Brain microvascular endothelial cell (primary cell): ENCODE measurements around the gene MAZ.
"Not testable (repeated sequence)": the region's sequence is repeated elsewhere in the genome, so short reads cannot be mapped to it uniquely, and the experiment has no call there.

Experiments used
- DNase-seq: peaks from one replicate; pipeline ENCODE4 v3.0.0-alpha.2; 2020
- H3K27ac ChIP-seq: fragments of 250-450 bp; sonication (Bioruptor Pico); 2 replicates; pipeline ENCODE4 v1.5.1; 2020; ENCODE audit warnings: mild to moderate bottlenecking, moderate library complexity
- H3K27me3 ChIP-seq: fragments of 250-450 bp; sonication (Bioruptor Pico); replicated peaks from 2 replicates; pipeline ENCODE4 v1.5.1; 2020; ENCODE audit warnings: mild to moderate bottlenecking
- H3K36me3 ChIP-seq: fragments of 250-450 bp; sonication (Bioruptor Pico); replicated peaks from 2 replicates; pipeline ENCODE4 v1.5.1; 2020; ENCODE audit warnings: mild to moderate bottlenecking
- H3K4me3 ChIP-seq: 2 replicates; pipeline ENCODE4 v1.5.1; 2011; ENCODE audit warnings: low read depth, mild to moderate bottlenecking, control low read depth, low read length, moderate library complexity
- CTCF ChIP-seq: IDR thresholded peaks from 2 replicates; pipeline ENCODE4 v1.5.1; 2011; ENCODE audit warnings: low read depth, mild to moderate bottlenecking, moderate library complexity, low read length, control low read depth, inconsistent platforms; ENCODE audit errors: missing control alignments
- in situ Hi-C: cut with HindIII; loops from 2 replicates; pipeline ENCODE4 v1.10.0; 2017; ENCODE audit warnings: low sequenced_read_pairs, low pct_ligation_motif_present

The MAZ gene

DNA sequence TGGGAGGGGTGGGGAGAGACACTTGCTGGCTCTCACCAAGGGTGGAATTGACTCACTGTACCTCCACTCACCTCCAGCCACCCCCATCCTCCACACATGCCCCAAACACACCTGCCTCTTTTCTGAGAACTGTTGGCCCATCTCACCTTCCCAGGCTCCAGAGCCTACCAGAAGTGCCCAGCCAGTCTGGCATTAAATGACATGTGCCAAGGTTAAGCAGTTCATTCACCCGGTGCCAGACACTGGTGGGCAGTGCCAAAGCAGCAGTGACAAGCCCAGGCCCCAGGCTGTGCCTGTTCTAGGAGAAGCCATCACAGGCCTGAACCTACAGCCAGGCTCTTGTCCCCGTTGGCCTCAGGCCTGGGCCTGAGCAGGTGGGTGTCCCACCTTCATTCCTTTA lies 25.2 kb downstream of the MAZ start:
- in situ Hi-C loops, result no loop called here
- no peak for TF ChIP-seq CTCF
- H3K4me3 ChIP-seq, result no peak overlapping the region
- peaks cover 52% of the 10 kb centered on the region for H3K36me3 ChIP-seq
- no peaks in the 10 kb centered on the region for H3K27me3 ChIP-seq
- DNase-seq, result no peak
- H3K27ac ChIP-seq, result no peak overlapping the region

- peaks cover 69% of the 10 kb centered on the region for H3K36me3 ChIP-seq
- in situ Hi-C loops, result not testable (repeated sequence)
These were observed 26.9 kb downstream of the MAZ start for GRCh38 chr16:29833219-29833618.

DNA sequence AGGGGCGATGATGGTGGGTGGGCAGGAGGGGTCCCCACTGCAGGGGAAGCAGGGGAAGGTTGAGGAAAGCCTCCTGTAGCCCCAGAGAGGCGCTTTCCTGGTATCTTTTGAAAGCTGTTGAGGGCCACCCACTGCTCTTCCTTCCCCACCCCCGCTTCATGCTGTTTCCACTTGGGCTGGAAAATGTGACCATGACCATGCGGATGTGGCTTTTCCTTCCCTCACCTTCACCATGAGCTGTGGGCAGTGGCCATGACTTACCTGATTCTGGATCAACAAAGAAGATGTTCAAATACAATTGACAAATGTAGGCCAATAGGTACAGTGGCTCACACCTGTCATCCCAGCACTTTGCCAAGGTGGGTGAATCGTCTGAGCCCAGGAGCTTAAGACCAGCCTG lies 27.8 kb downstream of the MAZ start:
- in situ Hi-C loops, result no loop called here
- Histone ChIP-seq H3K36me3 (peaks cover 76% of the 10 kb centered on the region), H3K27me3 (no peaks in the 10 kb centered on the region), H3K27ac (no peak overlapping the region), H3K4me3 (no peak overlapping the region)
- no peak for DNase-seq
- no peak for TF ChIP-seq CTCF

More at GRCh38 chr16:29833219-29833618, 26.9 kb downstream of the MAZ start:
- DNase-seq, H3K4me3 ChIP-seq, H3K27ac ChIP-seq, H3K27me3 ChIP-seq: not testable (repeated sequence)

DNA sequence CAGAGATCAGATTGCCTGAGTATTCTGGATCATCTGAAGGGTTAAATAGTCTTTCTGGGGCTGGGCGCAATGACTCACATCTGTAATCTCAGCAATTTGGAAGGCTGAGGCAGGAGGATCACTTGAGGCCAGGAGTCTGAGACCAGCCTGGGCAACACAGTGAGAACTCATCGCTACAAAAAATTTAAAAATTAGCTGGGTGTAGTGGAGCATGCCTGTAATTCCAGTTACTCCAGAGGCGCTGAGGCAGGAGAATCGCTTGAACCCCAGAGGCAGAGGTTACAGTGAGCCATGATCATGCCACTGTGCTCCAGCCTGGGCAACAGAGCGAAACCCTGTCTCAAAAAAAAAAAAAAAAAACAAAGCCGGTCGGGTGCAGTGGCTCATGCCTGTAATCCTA lies 29.6 kb downstream of the MAZ start:
- in situ Hi-C loops, result no loop called here
- H3K36me3 ChIP-seq, result peaks cover 84% of the 10 kb centered on the region
- H3K27me3 ChIP-seq, result no peaks in the 10 kb centered on the region
- no peak overlapping the region for H3K4me3 ChIP-seq
- TF ChIP-seq CTCF, result no peak
- DNase-seq, result no peak
- H3K27ac ChIP-seq, result no peak overlapping the region

DNA sequence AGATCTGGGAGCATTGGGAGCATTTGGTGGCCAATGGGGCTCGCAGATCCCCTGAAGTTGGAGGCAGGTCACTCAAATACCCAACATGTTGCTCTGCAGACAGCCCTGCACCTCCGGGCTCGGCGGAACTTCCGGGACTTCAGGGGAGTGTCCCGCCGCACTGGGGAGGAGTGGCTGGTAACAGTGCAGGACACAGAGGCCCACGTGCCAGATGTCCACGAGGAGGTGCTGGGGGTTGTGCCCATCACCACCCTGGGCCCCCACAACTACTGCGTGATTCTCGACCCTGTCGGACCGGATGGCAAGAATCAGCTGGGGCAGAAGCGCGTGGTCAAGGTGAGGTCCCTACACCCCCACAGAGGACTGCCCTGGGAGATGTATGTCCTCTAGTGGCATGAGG lies 30.3 kb downstream of the MAZ start:
- no peak overlapping the region for H3K27ac ChIP-seq
- no peaks in the 10 kb centered on the region for H3K27me3 ChIP-seq
- H3K4me3 ChIP-seq, result no peak overlapping the region
- no peak for TF ChIP-seq CTCF
- H3K36me3 ChIP-seq, result peaks cover 82% of the 10 kb centered on the region
- DNase-seq, result no peak
- in situ Hi-C loops, result no loop called here

DNA sequence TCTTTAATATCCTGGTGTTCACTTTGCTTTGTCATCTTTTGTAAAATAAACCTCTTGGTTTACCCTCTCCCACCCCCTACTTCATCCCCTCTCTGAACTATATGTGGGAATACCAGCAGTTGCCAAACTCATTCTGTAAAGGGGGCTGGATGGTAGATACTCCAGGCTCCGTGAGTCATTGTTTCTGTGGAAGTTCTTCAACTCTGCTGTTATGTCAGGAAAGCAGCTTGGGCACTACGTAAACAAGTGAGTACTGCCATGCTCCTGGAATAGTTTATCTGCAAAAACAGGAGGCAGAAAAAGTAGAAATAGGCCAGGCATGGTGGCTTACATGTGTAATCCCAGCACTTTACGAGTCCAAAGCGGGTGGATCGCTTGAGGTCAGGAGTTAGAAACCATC lies 31.5 kb downstream of the MAZ start:
- H3K27ac ChIP-seq, result no peak overlapping the region
- H3K4me3 ChIP-seq, result no peak overlapping the region
- H3K36me3 ChIP-seq, result peaks cover 85% of the 10 kb centered on the region
- TF ChIP-seq CTCF, result no peak
- in situ Hi-C loops, result no loop called here
- no peak for DNase-seq
- H3K27me3 ChIP-seq, result no peaks in the 10 kb centered on the region
